K562 (cell line): ENCODE measurements around the gene UBE2J2. TPM values are rescaled to one million over a fixed set of nuclear protein-coding genes. Genes with fewer than 3 reads are reported as not detected.

Experiments
- CBFA2T2 ChIP-seq: fragments of 450-650 bp; conservative IDR thresholded peaks from 2 replicates; pipeline ENCODE4 v1.6.1; 2017; ENCODE audit warnings: mild to moderate bottlenecking
- CBX1 ChIP-seq: sonication (generic); IDR thresholded peaks from 2 replicates; pipeline ENCODE4 v1.6.1; 2016; ENCODE audit warnings: antibody characterized with exemption, low read depth, mild to moderate bottlenecking
- CHD1 ChIP-seq: fragments of 200-600 bp; sonication (generic); IDR thresholded peaks from one replicate; pipeline ENCODE4 v1.6.1; 2012; ENCODE audit warnings: mild to moderate bottlenecking, moderate library complexity, low read length, inconsistent platforms
- GABPA ChIP-seq: fragments of 200-800 bp; sonication (Bioruptor generic); conservative IDR thresholded peaks from 2 replicates; pipeline ENCODE4 v1.6.1; 2016; ENCODE audit warnings: low read depth, missing genetic modification characterization, missing compliant biosample characterization
- HDAC1 ChIP-seq, 2 experiments: fragments of 450-650 bp; IDR thresholded peaks; 2 replicates each; pipeline ENCODE4 v1.6.1; 2016 to 2017; ENCODE audit warnings: inconsistent platforms in 1 of 2, mild to moderate bottlenecking in 1 of 2, moderate library complexity in 1 of 2
- HNRNPL ChIP-seq: fragments of 200-400 bp; formaldehyde crosslinking; IDR thresholded peaks from 2 replicates; pipeline ENCODE4 v1.6.1; 2017; ENCODE audit warnings: low read depth, mild to moderate bottlenecking, low read length
- KAT2B ChIP-seq: IDR thresholded peaks from one replicate; pipeline ENCODE4 v1.6.1; 2012; ENCODE audit warnings: low read depth, mild to moderate bottlenecking, control low read depth, inconsistent platforms, low read length, moderate library complexity
- NELFE ChIP-seq: IDR thresholded peaks from 2 replicates; pipeline ENCODE4 v1.6.1; 2011; ENCODE audit warnings: mild to moderate bottlenecking; ENCODE audit not compliant: insufficient read depth, insufficient read length
- NONO ChIP-seq, 2 experiments: fragments of 200-400 bp in 1 of 2; fragments of 450-650 bp in 1 of 2; formaldehyde crosslinking in 1 of 2; IDR thresholded peaks; 2 replicates each; pipeline ENCODE4 v1.6.1; 2017; ENCODE audit warnings: low read depth in 2 of 2, mild to moderate bottlenecking in 2 of 2, moderate library complexity in 2 of 2, low read length in 1 of 2
- NR2C1 ChIP-seq, 2 experiments: fragments of 450-650 bp; IDR thresholded peaks; 2 replicates each; pipeline ENCODE4 v1.6.1; 2017; ENCODE audit warnings: mild to moderate bottlenecking in 2 of 2, antibody characterized with exemption in 1 of 2, inconsistent platforms in 1 of 2, missing compliant biosample characterization in 1 of 2, missing genetic modification characterization in 1 of 2
- POLR2H ChIP-seq: IDR thresholded peaks from 2 replicates; pipeline ENCODE4 v1.6.1; 2016; ENCODE audit warnings: missing genetic modification characterization, low read depth, mild to moderate bottlenecking, control low read depth, missing compliant biosample characterization, moderate library complexity
- RBBP5 ChIP-seq: fragments of 200-600 bp; sonication (generic); IDR thresholded peaks from 2 replicates; pipeline ENCODE4 v1.6.1; 2012; ENCODE audit warnings: borderline replicate concordance, mild to moderate bottlenecking, low read length, control low read depth, inconsistent platforms; ENCODE audit not compliant: insufficient read depth, poor library complexity, severe bottlenecking
- SAP30 ChIP-seq: fragments of 200-600 bp; sonication (generic); IDR thresholded peaks from 2 replicates; pipeline ENCODE4 v1.6.1; 2012; ENCODE audit warnings: borderline replicate concordance, low read depth, mild to moderate bottlenecking, moderate library complexity, low read length, control low read depth, inconsistent platforms; ENCODE audit not compliant: insufficient read depth, poor library complexity, severe bottlenecking
- SMAD4 ChIP-seq: fragments of 250-450 bp; sonication (Bioruptor Pico); conservative IDR thresholded peaks from 2 replicates; pipeline ENCODE4 v1.8.0; 2021; ENCODE audit warnings: inconsistent platforms, mild to moderate bottlenecking, moderate library complexity
- TCFL5 ChIP-seq: fragments of 250-450 bp; sonication (Bioruptor Pico); conservative IDR thresholded peaks from 2 replicates; pipeline ENCODE4 v1.6.1; 2021; ENCODE audit warnings: mild to moderate bottlenecking, moderate library complexity, matching md5 sums
- ZFP36 ChIP-seq: fragments of 150-350 bp; IDR thresholded peaks from 2 replicates; pipeline ENCODE4 v1.6.1; 2018; ENCODE audit warnings: low read length, low read depth; ENCODE audit not compliant: partially characterized antibody
- ZNF184 ChIP-seq: sonication (generic); formaldehyde crosslinking; IDR thresholded peaks from 2 replicates; pipeline ENCODE4 v1.5.0; 2020; ENCODE audit warnings: missing genetic modification reagents
- ZNF57 ChIP-seq: fragments of 450-650 bp; formaldehyde crosslinking; IDR thresholded peaks from 2 replicates; pipeline ENCODE4 v1.4.0; 2020; ENCODE audit warnings: mild to moderate bottlenecking, moderate library complexity
- ZNF75A ChIP-seq: fragments of 450-650 bp; formaldehyde crosslinking; IDR thresholded peaks from 2 replicates; pipeline ENCODE4 v1.4.0; 2020; ENCODE audit warnings: mild to moderate bottlenecking
- ZSCAN29 ChIP-seq: fragments of 450-650 bp; IDR thresholded peaks from 2 replicates; pipeline ENCODE4 v1.6.1; 2017
- polyA plus RNA-seq, 8 experiments: library from polyadenylated mRNA; depleted of rRNA in 4 of 8; stranded (reverse) in 5 of 8; unstranded in 3 of 8; fragments of >200 nt; fragmentation: Nextera tagmentation in 2 of 8; fragmentation: Illumina TruSeq in 1 of 8; extraction: Ambion mirVana in 2 of 8; extraction: Trizol in 1 of 8; gene quantifications; 2 replicates each; pipeline versions ENCODE4 v1.2.1 to v1.2.3, GENCODE V29; 2011 to 2014; ENCODE audit warnings: inconsistent platforms in 1 of 8, missing spikeins in 1 of 8
- total RNA-seq, 7 experiments: library from RNA; depleted of rRNA in 6 of 7; stranded (reverse); fragments of >200 nt in 6 of 7; fragmentation: Illumina TruSeq in 2 of 7; extraction: Trizol in 2 of 7; gene quantifications; 2 replicates each; pipeline versions ENCODE4 v1.2.1 to v1.2.3, GENCODE V29; 2011 to 2021; ENCODE audit warnings: low replicate concordance in 1 of 7
- TF ChIP-seq, protein P1 (sequence below): fragments of 200-400 bp; formaldehyde crosslinking; IDR thresholded peaks from 2 replicates; pipeline ENCODE4 v1.6.1; 2017; ENCODE audit warnings: mild to moderate bottlenecking, low read depth, low read length, moderate library complexity
- TF ChIP-seq, protein P2 (sequence below): fragments of 450-650 bp; formaldehyde crosslinking; IDR thresholded peaks from 2 replicates; pipeline ENCODE4 v1.4.0; 2020; ENCODE audit warnings: mild to moderate bottlenecking, moderate library complexity
- TF ChIP-seq, protein P3 (sequence below): IDR thresholded peaks from 2 replicates; pipeline ENCODE4 v1.6.1; 2012; ENCODE audit warnings: low read depth, low read length, improper control_type of control experiment, borderline replicate concordance

The UBE2J2 gene
- total and polyA plus RNA-seq, 9 of the 15 experiments (the other 6 are each of a cell fraction or from before 2014, with no cell fraction given) = 0.93 to 112 (median 75.5) TPM

DNA sequence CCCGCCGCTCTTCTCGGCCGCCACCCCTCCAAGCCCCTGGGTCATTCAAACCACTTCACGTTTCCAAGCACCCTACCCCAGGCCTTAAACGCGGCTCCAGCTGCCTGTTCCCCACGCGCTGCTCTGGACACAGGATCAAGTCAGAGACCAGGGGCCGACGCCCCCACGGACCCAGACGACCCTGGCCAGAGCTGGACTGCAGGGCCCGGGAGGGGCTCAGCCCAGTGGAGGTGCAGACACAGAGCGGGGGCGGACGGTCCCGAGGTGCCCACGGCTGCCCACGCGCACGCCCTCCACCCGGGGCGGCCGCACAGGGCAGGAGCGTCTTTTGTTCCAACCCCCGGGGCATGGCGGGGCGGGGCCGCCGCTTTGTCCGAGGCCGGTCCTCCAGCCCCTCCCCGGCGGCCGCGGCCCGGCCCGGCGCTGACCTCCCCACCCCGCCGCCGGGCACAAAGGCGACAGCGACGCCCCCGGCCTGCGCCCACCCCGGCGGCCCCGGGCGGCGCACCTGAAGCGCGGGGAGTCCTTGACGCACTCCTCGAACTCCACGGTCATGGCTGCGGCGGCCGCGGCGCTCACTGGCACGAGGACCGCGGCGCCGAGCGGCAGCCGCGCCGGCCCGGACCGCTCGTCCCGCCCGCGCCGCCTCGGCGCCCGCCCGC lies 33.7 kb upstream of the UBE2J2 start (continued):
- no peak for TF ChIP-seq POLR2H
- TF ChIP-seq, protein P1, sequence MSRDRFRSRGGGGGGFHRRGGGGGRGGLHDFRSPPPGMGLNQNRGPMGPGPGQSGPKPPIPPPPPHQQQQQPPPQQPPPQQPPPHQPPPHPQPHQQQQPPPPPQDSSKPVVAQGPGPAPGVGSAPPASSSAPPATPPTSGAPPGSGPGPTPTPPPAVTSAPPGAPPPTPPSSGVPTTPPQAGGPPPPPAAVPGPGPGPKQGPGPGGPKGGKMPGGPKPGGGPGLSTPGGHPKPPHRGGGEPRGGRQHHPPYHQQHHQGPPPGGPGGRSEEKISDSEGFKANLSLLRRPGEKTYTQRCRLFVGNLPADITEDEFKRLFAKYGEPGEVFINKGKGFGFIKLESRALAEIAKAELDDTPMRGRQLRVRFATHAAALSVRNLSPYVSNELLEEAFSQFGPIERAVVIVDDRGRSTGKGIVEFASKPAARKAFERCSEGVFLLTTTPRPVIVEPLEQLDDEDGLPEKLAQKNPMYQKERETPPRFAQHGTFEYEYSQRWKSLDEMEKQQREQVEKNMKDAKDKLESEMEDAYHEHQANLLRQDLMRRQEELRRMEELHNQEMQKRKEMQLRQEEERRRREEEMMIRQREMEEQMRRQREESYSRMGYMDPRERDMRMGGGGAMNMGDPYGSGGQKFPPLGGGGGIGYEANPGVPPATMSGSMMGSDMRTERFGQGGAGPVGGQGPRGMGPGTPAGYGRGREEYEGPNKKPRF = no peak
- peak; percentile 53; the same call in 1 of the 2 replicates for TF ChIP-seq HNRNPL
- peak in 1 of 2 experiments; percentile 68; a peak in 1 of 4 replicates for TF ChIP-seq HDAC1 (IDR thresholded peaks at IDR 0.05)
- TF ChIP-seq, protein P2, sequence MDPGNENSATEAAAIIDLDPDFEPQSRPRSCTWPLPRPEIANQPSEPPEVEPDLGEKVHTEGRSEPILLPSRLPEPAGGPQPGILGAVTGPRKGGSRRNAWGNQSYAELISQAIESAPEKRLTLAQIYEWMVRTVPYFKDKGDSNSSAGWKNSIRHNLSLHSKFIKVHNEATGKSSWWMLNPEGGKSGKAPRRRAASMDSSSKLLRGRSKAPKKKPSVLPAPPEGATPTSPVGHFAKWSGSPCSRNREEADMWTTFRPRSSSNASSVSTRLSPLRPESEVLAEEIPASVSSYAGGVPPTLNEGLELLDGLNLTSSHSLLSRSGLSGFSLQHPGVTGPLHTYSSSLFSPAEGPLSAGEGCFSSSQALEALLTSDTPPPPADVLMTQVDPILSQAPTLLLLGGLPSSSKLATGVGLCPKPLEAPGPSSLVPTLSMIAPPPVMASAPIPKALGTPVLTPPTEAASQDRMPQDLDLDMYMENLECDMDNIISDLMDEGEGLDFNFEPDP (CRISPR knock-in tag) = no peak
- no peak for TF ChIP-seq TCFL5
- TF ChIP-seq, protein P3, sequence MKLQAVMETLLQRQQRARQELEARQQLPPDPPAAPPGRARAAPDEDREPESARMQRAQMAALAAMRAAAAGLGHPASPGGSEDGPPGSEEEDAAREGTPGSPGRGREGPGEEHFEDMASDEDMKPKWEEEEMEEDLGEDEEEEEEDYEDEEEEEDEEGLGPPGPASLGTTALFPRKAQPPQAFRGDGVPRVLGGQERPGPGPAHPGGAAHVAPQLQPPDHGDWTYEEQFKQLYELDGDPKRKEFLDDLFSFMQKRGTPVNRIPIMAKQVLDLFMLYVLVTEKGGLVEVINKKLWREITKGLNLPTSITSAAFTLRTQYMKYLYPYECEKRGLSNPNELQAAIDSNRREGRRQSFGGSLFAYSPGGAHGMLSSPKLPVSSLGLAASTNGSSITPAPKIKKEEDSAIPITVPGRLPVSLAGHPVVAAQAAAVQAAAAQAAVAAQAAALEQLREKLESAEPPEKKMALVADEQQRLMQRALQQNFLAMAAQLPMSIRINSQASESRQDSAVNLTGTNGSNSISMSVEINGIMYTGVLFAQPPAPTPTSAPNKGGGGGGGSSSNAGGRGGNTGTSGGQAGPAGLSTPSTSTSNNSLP = no peak
- no peak for TF ChIP-seq NONO (IDR thresholded peaks at IDR 0.05; ENCODE audit: low read depth in 2 of 2, low read length in 1 of 2)
- no peak for TF ChIP-seq ZNF184 (CRISPR knock-in tag)
- TF ChIP-seq CBX1 = no peak
- TF ChIP-seq ZNF57 (CRISPR knock-in tag) = no peak
- no peak for TF ChIP-seq CHD1
- TF ChIP-seq NR2C1 (IDR thresholded peaks at IDR 0.05) = no peak
- TF ChIP-seq NR2C1 (tag; IDR thresholded peaks at IDR 0.05) = no peak
- TF ChIP-seq ZFP36 = no peak
- TF ChIP-seq ZNF75A (CRISPR knock-in tag) = no peak
- no peak for TF ChIP-seq ZSCAN29
- TF ChIP-seq NELFE = no peak
- TF ChIP-seq GABPA (tag) = no peak
- TF ChIP-seq SMAD4 (CRISPR knock-in tag) = no peak
- no peak for TF ChIP-seq CBFA2T2
- no peak for TF ChIP-seq RBBP5
- peak; percentile 52 for TF ChIP-seq SAP30
- no peak for TF ChIP-seq KAT2B
